Tibial nerve (tissue), 4 donors: ENCODE results near the gene GJB5. TPM values are rescaled to one million over a fixed set of nuclear protein-coding genes. Genes with fewer than 3 reads are reported as not detected.

Source experiments
- DNase-seq, 2 donors: peaks; one replicate each; pipeline ENCODE4 v3.0.0-alpha.2; 2019; ENCODE audit warnings: low spot score in 2 of 2
- H3K27ac ChIP-seq, 4 donors: fragments of 200-600 bp; sonication (generic) in 3 of 4; one replicate each; pipeline ENCODE4 v1.5.1; 2017 to 2019; ENCODE audit warnings: mild to moderate bottlenecking in 1 of 4
- H3K27me3 ChIP-seq, 2 donors: fragments of 200-600 bp; sonication (generic) in 1 of 2; one replicate each; pipeline versions ENCODE4 v1.5.1 to v1.6.0; 2017 to 2019
- H3K36me3 ChIP-seq, 3 donors: fragments of 200-600 bp; sonication (generic); one replicate each; pipeline ENCODE4 v1.5.1; 2018 to 2019
- H3K4me1 ChIP-seq, 4 donors: fragments of 200-600 bp; sonication (generic) in 3 of 4; one replicate each; pipeline ENCODE4 v1.5.1; 2017 to 2019
- H3K4me3 ChIP-seq, 4 donors: fragments of 200-600 bp; sonication (generic) in 3 of 4; one replicate each; pipeline ENCODE4 v1.5.1; 2017 to 2019; ENCODE audit warnings: mild to moderate bottlenecking in 1 of 4, moderate library complexity in 1 of 4
- H3K9me3 ChIP-seq, 4 donors: fragments of 200-600 bp; sonication (generic) in 3 of 4; one replicate each; pipeline ENCODE4 v1.5.1; 2017 to 2019
- CTCF ChIP-seq, 5 experiments: fragments of 200-600 bp in 3 of 5; fragments of 450-650 bp in 2 of 5; sonication (generic) in 3 of 5; IDR thresholded peaks; one replicate each; pipeline ENCODE4 v1.5.1; 2016 to 2019; ENCODE audit warnings: antibody characterized with exemption in 5 of 5, mild to moderate bottlenecking in 3 of 5, moderate library complexity in 2 of 5
- EP300 ChIP-seq, 2 donors: sonication (generic); formaldehyde crosslinking; IDR thresholded peaks; one replicate each; pipeline ENCODE4 v1.6.1; 2017; ENCODE audit warnings: antibody characterized with exemption in 2 of 2, mild to moderate bottlenecking in 1 of 2
- POLR2A ChIP-seq, 2 donors: fragments of 450-650 bp; IDR thresholded peaks; one replicate each; pipeline ENCODE4 v1.6.1; 2017; ENCODE audit warnings: antibody characterized with exemption in 2 of 2, mild to moderate bottlenecking in 2 of 2, moderate library complexity in 2 of 2
- WGBS, 2 donors: methylation state at CpG; one replicate each; pipeline ENCODE4 v1.1.5; 2018; 5-methylcytosine and 5-hydroxymethylcytosine counted together
- total RNA-seq, 4 donors: library from RNA; depleted of rRNA; stranded (reverse); fragments of >200 nt; gene quantifications; one replicate each; pipeline ENCODE4 v1.1.0, GENCODE V29; 2016

Gene GJB5
- total RNA-seq, 4 donors from 2014 or later, result 0.22 to 1.0 TPM; not detected in 2

GRCh38 chr1:34743775-34744174 lies 11.1 kb upstream of the GJB5 start:
- WGBS, 2 donors, result 81 to 86% methylated on average over 6 of the region's 6 CpGs
- no peaks in the 10 kb centered on the region for H3K4me1 ChIP-seq
- no peaks in the 10 kb centered on the region for H3K9me3 ChIP-seq
- H3K27ac ChIP-seq, result no peak overlapping the region
- H3K4me3 ChIP-seq, result no peak overlapping the region
- peaks cover 0 to 22% of the 10 kb centered on the region in 2 donors for H3K27me3 ChIP-seq
- no peak for DNase-seq
- no peaks in the 10 kb centered on the region for H3K36me3 ChIP-seq
- no peak for TF ChIP-seq EP300 (IDR thresholded peaks at IDR 0.05)
- no peak for TF ChIP-seq CTCF (IDR thresholded peaks at IDR 0.05)
- TF ChIP-seq POLR2A (IDR thresholded peaks at IDR 0.05), result no peak

- Histone ChIP-seq H3K27ac (no peak overlapping the region), H3K4me1 (no peaks in the 10 kb centered on the region), H3K9me3 (no peaks in the 10 kb centered on the region), H3K4me3 (no peak overlapping the region), H3K27me3 (peaks cover 0 to 22% of the 10 kb centered on the region in 2 donors), H3K36me3 (no peaks in the 10 kb centered on the region)
- no peak for DNase-seq
- TF ChIP-seq EP300 (IDR thresholded peaks at IDR 0.05), result no peak
- no peak for TF ChIP-seq POLR2A (IDR thresholded peaks at IDR 0.05)
- TF ChIP-seq CTCF (IDR thresholded peaks at IDR 0.05), result no peak
- WGBS, 2 donors, result 65 to 72% methylated on average over 3 of the region's 3 CpGs
These were observed 10.0 kb upstream of the GJB5 start for GRCh38 chr1:34744851-34745250.

- H3K4me3 ChIP-seq, result no peak overlapping the region
- 63 to 83% methylated on average over 5 of the region's 5 CpGs for WGBS, 2 donors
- H3K36me3 ChIP-seq, result no peaks in the 10 kb centered on the region
- peaks cover 0 to 22% of the 10 kb centered on the region in 2 donors for H3K27me3 ChIP-seq
- TF ChIP-seq EP300 (IDR thresholded peaks at IDR 0.05) (no peak), POLR2A (IDR thresholded peaks at IDR 0.05) (no peak), CTCF (IDR thresholded peaks at IDR 0.05) (no peak)
- no peak for DNase-seq
- no peaks in the 10 kb centered on the region for H3K9me3 ChIP-seq
- no peaks in the 10 kb centered on the region for H3K4me1 ChIP-seq
- no peak overlapping the region for H3K27ac ChIP-seq
These were observed 9.2 kb upstream of the GJB5 start for GRCh38 chr1:34745666-34746065.

GRCh38 chr1:34746101-34746500 lies 8.7 kb upstream of the GJB5 start:
- H3K4me3 ChIP-seq, result no peak overlapping the region
- H3K9me3 ChIP-seq, result no peaks in the 10 kb centered on the region
- peaks cover 0 to 22% of the 10 kb centered on the region in 2 donors for H3K27me3 ChIP-seq
- TF ChIP-seq EP300 (IDR thresholded peaks at IDR 0.05) (no peak), POLR2A (IDR thresholded peaks at IDR 0.05) (no peak), CTCF (IDR thresholded peaks at IDR 0.05) (no peak)
- 79 to 86% methylated on average over 4 of the region's 4 CpGs for WGBS, 2 donors
- no peak overlapping the region for H3K27ac ChIP-seq
- DNase-seq, result no peak
- H3K36me3 ChIP-seq, result no peaks in the 10 kb centered on the region
- H3K4me1 ChIP-seq, result no peaks in the 10 kb centered on the region

- Histone ChIP-seq H3K9me3 (no peaks in the 10 kb centered on the region), H3K27me3 (peaks cover 0 to 22% of the 10 kb centered on the region in 2 donors), H3K36me3 (no peaks in the 10 kb centered on the region), H3K27ac (no peak overlapping the region), H3K4me1 (no peaks in the 10 kb centered on the region), H3K4me3 (no peak overlapping the region)
- WGBS, 2 donors, result 60 to 61% methylated on average over 18 of the region's 18 CpGs
- TF ChIP-seq CTCF (IDR thresholded peaks at IDR 0.05) (no peak), POLR2A (IDR thresholded peaks at IDR 0.05) (no peak), EP300 (IDR thresholded peaks at IDR 0.05) (no peak)
- DNase-seq, result no peak
These were observed 7.8 kb upstream of the GJB5 start for GRCh38 chr1:34746785-34747637.
